ENCODE data around the gene MT1E. TPM values are rescaled to one million over a fixed set of nuclear protein-coding genes. Genes with fewer than 3 reads are reported as not detected.

Gene MT1E
- total RNA-seq, 1 experiment from 2014 or later = 25.9 TPM

GRCh38 chr16:56601325-56601724 lies 24.3 kb upstream of the MT1E start:
- Histone ChIP-seq H3T11ph (ENCODE audit: low read length) (no peak overlapping the region), H4K5ac (ENCODE audit: insufficient read length, low read depth, low read length) (no peak overlapping the region), H3K27ac (ENCODE audit: insufficient read length, low read depth, low read length) (no peak overlapping the region), H3K27me3 (ENCODE audit: insufficient read depth, low read length) (no peaks in the 10 kb centered on the region), H3K23me2 (ENCODE audit: insufficient read length, low read depth, low read length, poor library complexity, severe bottlenecking) (no peaks in the 10 kb centered on the region), H4K20me1 (ENCODE audit: control insufficient read depth, insufficient read depth, insufficient read length) (no peaks in the 10 kb centered on the region), H2BK12ac (ENCODE audit: insufficient read length, low read depth, low read length) (no peak overlapping the region), H3K9ac (ENCODE audit: extremely low read depth, insufficient read length, low read length) (no peak overlapping the region), H3K18ac (ENCODE audit: insufficient read length, low read depth, low read length) (no peak overlapping the region), H3K4ac (ENCODE audit: low read depth, low read length) (no peak overlapping the region), H3K4me2 (ENCODE audit: insufficient read depth, insufficient read length, low read length) (no peak overlapping the region), H2AFZ (ENCODE audit: low read length) (no peak overlapping the region), H3K4me1 (ENCODE audit: insufficient read depth, low read length) (no peaks in the 10 kb centered on the region), H3K56ac (ENCODE audit: insufficient read length, low read depth, low read length) (no peak overlapping the region), H2BK120ac (ENCODE audit: low read depth, low read length, poor library complexity, severe bottlenecking) (no peak overlapping the region), H4K8ac (replicated peaks; ENCODE audit: insufficient read length, low read depth, low read length) (no peak overlapping the region), H2AK5ac (ENCODE audit: insufficient read length, low read length) (no peak overlapping the region), H3K79me1 (ENCODE audit: insufficient read depth, low read depth, low read length, poor library complexity, severe bottlenecking) (no peaks in the 10 kb centered on the region), H2BK5ac (ENCODE audit: insufficient read length, low read length) (no peak overlapping the region), H3K23ac (ENCODE audit: insufficient read length, low read depth, low read length) (no peak overlapping the region), H2BK15ac (ENCODE audit: low read depth, low read length) (no peak overlapping the region), H2BK20ac (ENCODE audit: low read depth, low read length, poor library complexity, severe bottlenecking) (no peak overlapping the region), H3K14ac (ENCODE audit: insufficient read depth, low read length) (no peak overlapping the region), H4K91ac (ENCODE audit: insufficient read length, low read depth, low read length) (no peak overlapping the region), H3K9me3 (ENCODE audit: control insufficient read depth, low read depth, low read length) (no peaks in the 10 kb centered on the region), H3K79me2 (ENCODE audit: insufficient read depth, low read length) (no peaks in the 10 kb centered on the region)
- Mint-ChIP-seq H3K4me1 (peaks cover 4 to 5% of the 10 kb centered on the region in 2 experiments; a peak in 1 of 4 replicates), H3K27ac (no peak overlapping the region), H3K9me3 (peaks cover 0 to 3% of the 10 kb centered on the region in 2 experiments; a peak in 1 of 5 replicates), H3K27me3 (ENCODE audit: low read depth) (peaks cover 51% of the 10 kb centered on the region), H3K36me3 (ENCODE audit: insufficient read depth in 1 of 3, low read depth in 3 of 3) (no peaks in the 10 kb centered on the region), H3K4me3 (no peak overlapping the region)
- TF ChIP-seq CTCF (conservative IDR thresholded peaks at IDR 0.05) = no peak
- no CpG with 5 or more reads among the region's 9 CpGs for WGBS (ENCODE audit: extremely low coverage, insufficient read length, low lambda C conversion rate)
- DNase-seq = no peak

Measured in H9 (cell line).